ENCODE results near the gene TEAD4.

The TEAD4 gene

GRCh38 chr12:3081886-3082285 is 122.7 kb downstream of the TEAD4 start:
- TF ChIP-seq CTCF (IDR thresholded peaks at IDR 0.05; ENCODE audit: insufficient read depth, low read length, missing control alignments) = no peak
- DNase-seq (ENCODE audit: low read depth, low spot score) = no peak
- no peak overlapping the region for H3K4me3 ChIP-seq (ENCODE audit: low read depth, low read length)
- ChIA-PET CTCF (interaction anchor here (0.9 to 1.4 kb wide), 3 partner anchors 8 to 218 kb away, joined by 3 to 5 read pairs (median 3); no protein-coding TSS in a partner anchor), POLR2A (no interaction called here)

DNA sequence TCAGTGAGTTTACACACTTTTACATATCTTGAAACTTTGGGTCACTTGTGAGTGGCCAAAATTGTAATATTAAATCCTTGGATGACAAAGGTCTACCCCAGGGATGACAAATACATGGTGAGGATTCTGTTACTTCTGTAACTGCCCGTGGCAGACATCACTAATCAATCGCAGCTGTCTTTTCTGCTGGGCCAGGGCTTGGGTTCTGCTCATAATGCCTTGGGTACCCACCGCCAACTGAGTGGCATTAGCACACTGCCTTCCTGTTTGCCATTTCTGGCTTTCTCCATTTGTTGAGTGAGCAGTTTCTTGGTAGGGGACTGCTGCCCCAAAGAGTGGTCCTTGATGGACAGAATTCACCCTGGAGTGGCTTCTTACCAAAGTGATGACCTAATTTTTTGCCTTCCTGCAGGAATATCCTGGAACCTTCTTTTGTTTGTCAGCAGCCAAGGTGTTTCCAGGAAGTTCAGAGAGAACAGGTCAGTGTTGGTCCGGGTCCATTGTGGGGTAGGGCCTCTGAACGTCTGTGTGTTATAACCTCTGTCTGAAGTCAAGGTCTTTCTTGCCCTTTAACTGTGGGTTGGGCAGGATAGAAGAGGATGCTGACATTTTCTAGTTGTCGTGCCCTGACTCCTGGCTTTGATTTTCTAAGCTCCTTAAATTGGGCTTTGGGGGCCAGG is 124.2 kb downstream of the TEAD4 start:
- POLR2A ChIA-PET = no interaction called here

DNA sequence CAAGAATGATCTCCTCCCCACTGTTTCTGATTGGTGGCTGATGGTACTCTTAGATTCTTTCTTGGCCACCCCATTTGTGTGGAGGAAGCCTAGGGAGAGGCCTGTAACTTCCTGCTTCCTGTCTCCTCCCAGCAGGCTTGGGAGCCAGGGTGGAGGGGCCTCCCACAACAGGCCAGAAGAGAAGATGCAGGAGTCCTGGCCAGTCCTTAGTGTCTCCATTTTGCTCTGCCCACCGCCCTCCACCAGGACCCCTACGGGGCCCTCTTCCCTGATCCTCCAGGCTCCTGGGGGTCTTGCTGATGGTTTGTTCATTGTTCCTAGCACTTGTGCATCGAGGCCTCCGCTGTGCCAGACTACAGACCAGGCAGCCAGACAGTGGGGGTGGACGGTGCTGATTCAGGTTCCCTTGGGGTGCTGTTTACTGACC is 124.7 kb downstream of the TEAD4 start:
- CTCF ChIA-PET = interaction anchor here (1.5 kb wide), 1 partner anchor 190 kb away, joined by 4 read pairs; no protein-coding TSS in a partner anchor
- TF ChIP-seq CTCF (IDR thresholded peaks at IDR 0.05; ENCODE audit: insufficient read depth, low read length, missing control alignments) = no peak
- DNase-seq (ENCODE audit: low read depth, low spot score) = no peak
- no peak overlapping the region for H3K4me3 ChIP-seq (ENCODE audit: low read depth, low read length)
- POLR2A ChIA-PET = no interaction called here

More for the DNA sequence above, 124.2 kb downstream of the TEAD4 start:
- TF ChIP-seq CTCF (IDR thresholded peaks at IDR 0.05; ENCODE audit: insufficient read depth, low read length, missing control alignments) = no peak
- CTCF ChIA-PET = interaction anchor here (1.1 to 1.5 kb wide), 2 partner anchors 10 to 190 kb away, joined by 3 to 4 read pairs; no protein-coding TSS in a partner anchor
- no peak for DNase-seq (ENCODE audit: low read depth, low spot score)
- no peak overlapping the region for H3K4me3 ChIP-seq (ENCODE audit: low read depth, low read length)

DNA sequence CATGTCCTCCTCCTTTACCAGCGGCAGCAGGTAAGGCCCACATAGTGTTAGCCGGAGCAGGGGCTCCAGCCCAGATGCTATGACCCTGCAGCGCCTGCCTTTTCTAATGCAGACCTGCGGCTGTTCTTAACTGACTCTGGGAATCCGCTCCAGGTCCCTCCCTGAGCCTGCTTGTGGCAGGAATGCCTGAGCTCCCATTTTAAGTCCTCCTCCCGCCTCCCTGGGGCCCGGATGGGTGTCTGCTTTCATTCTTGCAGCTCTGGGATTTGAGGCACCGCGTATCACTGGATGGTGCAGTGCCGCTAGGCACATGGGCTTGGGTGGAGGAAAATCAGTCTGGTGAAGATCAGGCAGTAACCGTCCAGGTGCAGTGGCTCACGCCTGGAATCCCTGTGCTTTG is 125.5 kb downstream of the TEAD4 start:
- CTCF ChIA-PET = interaction anchor here (0.9 kb wide), 1 partner anchor 12 kb away, joined by 3 read pairs; no protein-coding TSS in a partner anchor
- DNase-seq (ENCODE audit: low read depth, low spot score) = no peak
- POLR2A ChIA-PET = no interaction called here
- H3K4me3 ChIP-seq (ENCODE audit: low read depth, low read length) = no peak overlapping the region
- TF ChIP-seq CTCF (IDR thresholded peaks at IDR 0.05; ENCODE audit: insufficient read depth, low read length, missing control alignments) = no peak

DNA sequence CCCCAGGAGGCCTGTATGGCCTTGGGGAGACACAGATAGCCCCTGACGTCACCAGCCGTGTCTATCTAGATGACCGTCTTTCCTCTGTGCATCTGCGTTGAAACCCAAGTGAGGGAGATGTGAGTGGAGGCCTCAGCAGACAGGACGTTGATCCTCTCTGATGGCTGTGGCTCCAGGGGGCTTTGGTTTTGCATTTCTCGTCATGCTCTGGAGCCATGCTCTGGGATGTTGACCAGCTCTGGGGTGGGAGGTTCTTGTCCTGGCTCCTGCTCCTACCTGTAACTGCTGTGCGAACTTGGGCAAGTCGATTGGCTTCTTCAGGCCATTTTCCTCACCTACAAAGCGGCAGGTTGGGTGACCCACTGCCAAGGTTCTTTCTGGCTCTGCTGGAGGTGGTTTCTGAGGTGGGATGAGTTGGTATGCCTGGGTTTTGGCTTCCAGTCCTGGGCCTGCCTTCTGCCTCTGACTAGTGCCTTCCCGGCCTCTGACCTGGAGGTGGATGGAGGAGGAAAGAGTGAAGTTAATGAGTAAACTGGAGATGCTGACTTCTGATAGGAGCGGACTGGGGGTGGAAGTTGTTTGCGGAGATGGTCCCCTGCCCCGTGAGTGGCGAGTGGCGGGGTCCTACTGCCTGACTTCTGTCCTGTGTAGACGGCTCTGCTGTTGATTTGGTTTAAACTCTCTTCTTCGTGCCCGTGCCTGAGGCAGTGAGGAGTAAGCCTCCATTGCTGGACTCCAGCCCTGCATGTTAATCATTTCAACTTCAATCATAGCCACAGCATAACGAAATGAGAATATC is 126.3 kb downstream of the TEAD4 start:
- no peak for DNase-seq (ENCODE audit: low read depth, low spot score)
- TF ChIP-seq CTCF (IDR thresholded peaks at IDR 0.05; ENCODE audit: insufficient read depth, low read length, missing control alignments) = no peak
- POLR2A ChIA-PET = no interaction called here
- CTCF ChIA-PET = interaction anchor here (0.9 to 1.0 kb wide), 2 partner anchors 11 to 12 kb away, joined by 3 read pairs; no protein-coding TSS in a partner anchor
- H3K4me3 ChIP-seq (ENCODE audit: low read depth, low read length) = no peak overlapping the region

GRCh38 chr12:3086211-3086610 is 127.0 kb downstream of the TEAD4 start:
- no peak for DNase-seq (ENCODE audit: low read depth, low spot score)
- POLR2A ChIA-PET = no interaction called here
- TF ChIP-seq CTCF (IDR thresholded peaks at IDR 0.05; ENCODE audit: insufficient read depth, low read length, missing control alignments) = no peak
- no peak overlapping the region for H3K4me3 ChIP-seq (ENCODE audit: low read depth, low read length)
- CTCF ChIA-PET = interaction anchor here (1.0 kb wide), 1 partner anchor 12 kb away, joined by 3 read pairs; no protein-coding TSS in a partner anchor
